DOHH2 (cell line): ENCODE results near the gene RPTOR.
"Not testable (repeated sequence)": the region's sequence is repeated elsewhere in the genome, so short reads cannot be mapped to it uniquely, and the experiment has no call there.

Source experiments
- H3F3A ChIP-seq: fragments of 200-600 bp; sonication (generic), shearing (Covaris generic); 2 replicates; pipeline ENCODE4 v1.6.0; 2016; ENCODE audit warnings: antibody characterized with exemption, mild to moderate bottlenecking; ENCODE audit not compliant: control insufficient read depth, insufficient read depth
- H3K27ac ChIP-seq: fragments of 200-600 bp; sonication (generic); 2 replicates; pipeline ENCODE4 v1.5.1; 2014; ENCODE audit warnings: low read depth, mild to moderate bottlenecking, low read length, moderate library complexity
- H3K27me3 ChIP-seq: fragments of 200-600 bp; sonication (generic); 2 replicates; pipeline ENCODE4 v1.6.1; 2014; ENCODE audit warnings: mild to moderate bottlenecking, low read length, mixed read lengths; ENCODE audit not compliant: control insufficient read depth
- H3K36me3 ChIP-seq: fragments of 200-600 bp; sonication (generic); 2 replicates; pipeline ENCODE4 v1.6.1; 2014; ENCODE audit warnings: mild to moderate bottlenecking, low read length, moderate library complexity, mixed read lengths; ENCODE audit not compliant: control insufficient read depth
- H3K4me1 ChIP-seq: fragments of 200-600 bp; sonication (generic); 2 replicates; pipeline ENCODE4 v1.6.1; 2014; ENCODE audit warnings: mild to moderate bottlenecking, low read length, mixed read lengths; ENCODE audit not compliant: control insufficient read depth
- H3K4me2 ChIP-seq: fragments of 200-600 bp; sonication (generic); 2 replicates; pipeline ENCODE4 v1.6.0; 2014; ENCODE audit warnings: mild to moderate bottlenecking, low read length, moderate library complexity
- H3K4me3 ChIP-seq: fragments of 200-600 bp; sonication (generic); 2 replicates; pipeline ENCODE4 v1.5.1; 2014; ENCODE audit warnings: mild to moderate bottlenecking, low read length, mixed read lengths
- H3K79me2 ChIP-seq: fragments of 200-600 bp; sonication (generic); 2 replicates; pipeline ENCODE4 v1.6.1; 2014; ENCODE audit warnings: mild to moderate bottlenecking, low read length, mixed read lengths; ENCODE audit not compliant: control insufficient read depth
- H3K9me2 ChIP-seq: fragments of 200-600 bp; sonication (generic); replicated peaks from 2 replicates; pipeline ENCODE4 v1.6.1; 2014; ENCODE audit warnings: mild to moderate bottlenecking, low read length, mixed read lengths; ENCODE audit not compliant: control insufficient read depth
- H3K9me3 ChIP-seq: fragments of 200-600 bp; sonication (generic); 2 replicates; pipeline ENCODE4 v1.6.1; 2014; ENCODE audit warnings: antibody characterized with exemption, low read length, mixed read lengths; ENCODE audit not compliant: control insufficient read depth, insufficient read depth
- H4K20me1 ChIP-seq: fragments of 200-600 bp; sonication (generic); 2 replicates; pipeline ENCODE4 v1.6.0; 2014; ENCODE audit warnings: low read depth, mild to moderate bottlenecking, antibody characterized with exemption, low read length, moderate library complexity; ENCODE audit not compliant: control insufficient read depth, insufficient read depth
- CTCF ChIP-seq: fragments of 200-600 bp; sonication (generic); IDR thresholded peaks from one replicate; pipeline ENCODE4 v1.5.1; 2014; ENCODE audit warnings: antibody characterized with exemption, mild to moderate bottlenecking, low read depth, low read length; ENCODE audit not compliant: poor library complexity, severe bottlenecking
- EZH2phosphoT487 ChIP-seq: fragments of 200-600 bp; sonication (generic); IDR thresholded peaks from 2 replicates; pipeline ENCODE4 v1.6.1; 2017; ENCODE audit warnings: borderline replicate concordance, mild to moderate bottlenecking, antibody characterized with exemption, low read length, moderate library complexity, mixed read lengths

RPTOR gene

GRCh38 chr17:80743181-80743771, 198.6 kb downstream of the RPTOR start:
- H3F3A ChIP-seq, result peaks cover 22% of the 10 kb centered on the region
- peaks cover 8% of the 10 kb centered on the region; the same call in 1 of the 2 replicates for H3K79me2 ChIP-seq
- H3K27ac ChIP-seq, result peak overlapping the region; percentile 65
- peaks cover 17% of the 10 kb centered on the region for H3K36me3 ChIP-seq
- peaks cover 64% of the 10 kb centered on the region for H3K4me1 ChIP-seq
- H4K20me1 ChIP-seq, result no peaks in the 10 kb centered on the region
- H3K27me3 ChIP-seq, result no peaks in the 10 kb centered on the region
- H3K4me2 ChIP-seq, result peak overlapping the region; percentile 56
- TF ChIP-seq CTCF (no peak), EZH2phosphoT487 (no peak)
- H3K4me3 ChIP-seq, result peak overlapping the region; percentile 54
- H3K9me3 ChIP-seq, result peaks cover 5% of the 10 kb centered on the region; the same call in 1 of the 2 replicates
- no peaks in the 10 kb centered on the region for H3K9me2 ChIP-seq

GRCh38 chr17:80743973-80744372, 199.3 kb downstream of the RPTOR start:
- H3K79me2 ChIP-seq, H3K27me3 ChIP-seq, H4K20me1 ChIP-seq, H3K9me3 ChIP-seq, H3K9me2 ChIP-seq: not testable (repeated sequence)
- Histone ChIP-seq H3K4me1 (peaks cover 57% of the 10 kb centered on the region), H3F3A (peaks cover 15% of the 10 kb centered on the region), H3K27ac (peak overlapping the region; percentile 65), H3K4me3 (peak overlapping the region; percentile 7; the same call in 1 of the 2 replicates), H3K36me3 (peaks cover 17% of the 10 kb centered on the region), H3K4me2 (peak overlapping the region; percentile 20; the same call in 1 of the 2 replicates)

- H3K4me2 ChIP-seq, result peak overlapping the region; percentile 9; the same call in 1 of the 2 replicates
- not testable (repeated sequence) for H3K79me2 ChIP-seq, H3K27me3 ChIP-seq, H3K9me3 ChIP-seq, H3K9me2 ChIP-seq, H4K20me1 ChIP-seq, H3K4me3 ChIP-seq, H3F3A ChIP-seq
- peaks cover 17% of the 10 kb centered on the region for H3K36me3 ChIP-seq
- peaks cover 49% of the 10 kb centered on the region for H3K4me1 ChIP-seq
- peak overlapping the region; percentile 47 for H3K27ac ChIP-seq
Observed at GRCh38 chr17:80744725-80745124, 200.1 kb downstream of the RPTOR start.

GRCh38 chr17:80745183-80745582, 200.5 kb downstream of the RPTOR start:
- H4K20me1 ChIP-seq, result no peaks in the 10 kb centered on the region
- TF ChIP-seq EZH2phosphoT487 (no peak), CTCF (no peak)
- H3K36me3 ChIP-seq, result peaks cover 14% of the 10 kb centered on the region
- H3K4me3 ChIP-seq, result no peak overlapping the region
- no peaks in the 10 kb centered on the region for H3K9me2 ChIP-seq
- peak overlapping the region; percentile 9; the same call in 1 of the 2 replicates for H3K4me2 ChIP-seq
- peaks cover 5% of the 10 kb centered on the region; the same call in 1 of the 2 replicates for H3K9me3 ChIP-seq
- H3K27ac ChIP-seq, result peak overlapping the region; percentile 47
- H3K27me3 ChIP-seq, result no peaks in the 10 kb centered on the region
- peaks cover 5% of the 10 kb centered on the region; the same call in 1 of the 2 replicates for H3K79me2 ChIP-seq
- H3K4me1 ChIP-seq, result peaks cover 45% of the 10 kb centered on the region
- peaks cover 6% of the 10 kb centered on the region for H3F3A ChIP-seq
